ENCODE results near the gene PROM2.
"Not testable (repeated sequence)": the region's sequence is repeated elsewhere in the genome, so short reads cannot be mapped to it uniquely, and the experiment has no call there.

PROM2 gene, protein sequence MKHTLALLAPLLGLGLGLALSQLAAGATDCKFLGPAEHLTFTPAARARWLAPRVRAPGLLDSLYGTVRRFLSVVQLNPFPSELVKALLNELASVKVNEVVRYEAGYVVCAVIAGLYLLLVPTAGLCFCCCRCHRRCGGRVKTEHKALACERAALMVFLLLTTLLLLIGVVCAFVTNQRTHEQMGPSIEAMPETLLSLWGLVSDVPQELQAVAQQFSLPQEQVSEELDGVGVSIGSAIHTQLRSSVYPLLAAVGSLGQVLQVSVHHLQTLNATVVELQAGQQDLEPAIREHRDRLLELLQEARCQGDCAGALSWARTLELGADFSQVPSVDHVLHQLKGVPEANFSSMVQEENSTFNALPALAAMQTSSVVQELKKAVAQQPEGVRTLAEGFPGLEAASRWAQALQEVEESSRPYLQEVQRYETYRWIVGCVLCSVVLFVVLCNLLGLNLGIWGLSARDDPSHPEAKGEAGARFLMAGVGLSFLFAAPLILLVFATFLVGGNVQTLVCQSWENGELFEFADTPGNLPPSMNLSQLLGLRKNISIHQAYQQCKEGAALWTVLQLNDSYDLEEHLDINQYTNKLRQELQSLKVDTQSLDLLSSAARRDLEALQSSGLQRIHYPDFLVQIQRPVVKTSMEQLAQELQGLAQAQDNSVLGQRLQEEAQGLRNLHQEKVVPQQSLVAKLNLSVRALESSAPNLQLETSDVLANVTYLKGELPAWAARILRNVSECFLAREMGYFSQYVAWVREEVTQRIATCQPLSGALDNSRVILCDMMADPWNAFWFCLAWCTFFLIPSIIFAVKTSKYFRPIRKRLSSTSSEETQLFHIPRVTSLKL

DNA sequence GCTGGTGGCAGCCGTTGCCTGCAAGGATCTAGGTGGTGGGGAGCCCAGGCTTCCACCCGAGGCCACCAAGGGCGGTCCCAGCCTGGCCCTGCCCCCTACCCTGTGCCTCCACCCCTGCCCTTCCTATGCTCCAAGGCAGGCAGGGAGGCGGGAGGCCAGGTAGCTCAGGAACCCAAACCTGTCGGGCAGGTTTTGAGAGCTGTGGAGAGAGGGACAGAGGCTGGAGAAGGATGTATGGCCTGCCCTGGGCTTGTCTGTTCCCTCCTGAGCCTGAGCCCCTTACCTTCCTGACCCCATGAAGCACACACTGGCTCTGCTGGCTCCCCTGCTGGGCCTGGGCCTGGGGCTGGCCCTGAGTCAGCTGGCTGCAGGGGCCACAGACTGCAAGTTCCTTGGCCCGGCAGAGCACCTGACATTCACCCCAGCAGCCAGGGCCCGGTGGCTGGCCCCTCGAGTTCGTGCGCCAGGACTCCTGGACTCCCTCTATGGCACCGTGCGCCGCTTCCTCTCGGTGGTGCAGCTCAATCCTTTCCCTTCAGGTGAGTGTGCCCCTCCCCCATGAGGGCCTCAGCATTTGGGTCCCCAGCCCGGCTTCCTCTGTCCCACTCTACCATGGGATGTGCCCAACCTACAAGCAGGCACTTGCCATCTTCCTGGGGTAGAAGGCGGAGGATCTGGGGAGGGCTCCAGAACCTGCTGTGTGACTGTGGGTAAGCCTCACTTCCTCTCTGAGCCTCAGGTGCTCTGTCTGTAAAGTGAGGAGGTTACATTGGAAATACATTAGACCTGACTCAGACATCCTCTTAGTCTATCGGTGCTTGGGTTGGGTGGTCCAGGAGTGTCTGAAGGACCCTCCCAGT, at the start of gene PROM2:
Gene PROM2 (plus strand): TSS at position 159 of the 860 bp plus-strand sequence. CDS start 137 bp downstream, at position 296.
- no peak for DNase-seq

DNA sequence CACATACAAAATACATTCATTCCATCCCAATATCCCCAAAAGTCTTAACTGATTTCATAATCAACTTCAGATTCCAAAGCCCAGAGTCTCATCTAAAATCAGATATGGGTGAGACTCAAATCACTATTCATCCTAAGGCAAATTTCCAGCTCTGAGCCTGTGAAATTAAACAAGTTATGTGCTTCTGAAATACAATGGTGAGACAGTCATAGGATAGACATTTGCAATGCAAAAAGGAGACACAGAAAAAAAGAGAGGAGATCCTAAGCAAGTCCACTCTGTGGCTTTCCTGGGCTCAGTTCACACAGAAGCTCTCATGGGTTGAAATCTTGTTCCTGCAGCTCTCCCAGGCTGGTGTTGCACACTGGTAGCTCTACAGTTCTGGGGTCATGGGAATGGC, 48.6 kb upstream of the PROM2 start:
- DNase-seq = no peak

DNA sequence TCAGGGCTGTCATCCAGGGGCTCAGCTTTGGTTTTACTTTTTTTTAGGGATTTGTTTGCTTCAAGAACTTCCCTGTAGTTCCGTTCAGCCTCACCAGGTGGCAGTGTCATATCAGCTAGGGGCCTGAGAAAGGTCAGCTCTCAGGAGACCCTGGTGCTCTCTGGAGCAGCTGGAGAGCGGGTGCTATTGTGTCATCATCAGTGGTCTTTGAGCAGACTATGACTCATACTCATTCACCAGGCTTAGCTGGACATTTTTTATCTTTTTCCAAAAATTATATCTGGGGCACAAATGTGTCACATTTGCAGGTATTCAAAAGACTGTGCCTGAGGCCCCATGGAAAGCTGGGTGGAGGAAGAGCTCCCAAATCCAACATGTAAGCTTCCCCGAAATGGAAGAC, 42.5 kb upstream of the PROM2 start:
- no peak for DNase-seq

DNA sequence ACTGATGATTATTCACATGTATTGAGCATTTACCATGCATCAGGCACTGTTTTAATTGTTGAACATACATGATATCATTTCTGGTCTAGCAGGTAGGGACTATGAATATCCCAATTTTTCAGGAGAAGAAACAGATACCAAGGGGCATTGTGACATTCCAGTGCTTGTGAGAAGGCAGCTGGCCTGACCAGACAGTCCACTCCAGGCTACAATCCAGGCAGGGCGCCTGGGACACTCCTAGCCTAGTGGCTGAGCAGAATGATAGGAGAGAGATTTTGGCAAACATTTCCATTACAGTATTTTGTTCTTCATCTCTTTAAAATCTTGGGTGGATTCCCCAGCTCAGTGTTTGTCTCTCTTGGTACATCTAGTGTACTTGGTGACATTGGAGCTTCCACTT, 42.0 kb upstream of the PROM2 start:
- DNase-seq = no peak

DNA sequence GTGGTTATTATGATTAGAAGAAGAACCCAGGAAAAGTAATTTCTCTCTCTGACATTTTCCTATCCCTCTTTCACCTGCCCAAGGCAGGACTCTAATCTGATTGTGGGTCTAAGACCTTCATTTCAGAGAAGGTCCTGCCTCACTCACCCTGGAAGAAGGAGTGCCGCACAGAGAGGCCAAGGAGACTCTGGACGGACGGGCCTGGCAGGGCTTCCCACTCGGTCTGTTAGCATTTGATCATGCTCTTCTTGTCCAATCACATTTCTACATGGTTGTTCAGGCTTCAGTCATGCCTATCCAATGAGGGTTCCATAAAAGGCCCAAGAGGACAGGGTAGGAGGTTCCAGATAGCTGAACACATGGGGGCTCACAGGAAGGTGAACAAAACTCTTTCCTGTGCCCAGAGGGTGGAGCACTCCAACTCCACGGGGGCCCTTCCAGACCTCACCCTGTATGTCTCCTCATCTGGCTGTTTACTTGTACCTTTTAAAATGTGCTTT, 39.9 kb upstream of the PROM2 start:
- DNase-seq = no peak

DNA sequence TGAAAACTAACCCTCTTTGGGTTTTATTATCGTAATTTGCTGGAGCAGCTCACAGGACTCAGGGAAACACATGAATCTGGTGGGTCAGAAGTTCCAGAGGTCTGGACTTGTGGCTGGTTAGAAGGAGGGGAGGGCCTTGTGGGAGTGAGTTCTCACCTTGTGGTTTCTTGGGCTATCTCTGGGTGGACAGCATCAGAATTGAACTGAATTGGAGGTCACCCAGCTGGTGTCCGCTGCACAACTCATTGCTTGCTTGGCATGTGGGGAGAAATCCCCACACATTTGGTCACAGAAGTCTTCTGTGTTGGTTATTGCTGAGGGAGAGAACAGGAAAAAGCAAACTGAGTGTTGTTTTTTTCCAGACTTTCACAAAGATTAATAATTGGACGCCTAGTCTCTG, 39.4 kb upstream of the PROM2 start:
- DNase-seq = no peak

DNA sequence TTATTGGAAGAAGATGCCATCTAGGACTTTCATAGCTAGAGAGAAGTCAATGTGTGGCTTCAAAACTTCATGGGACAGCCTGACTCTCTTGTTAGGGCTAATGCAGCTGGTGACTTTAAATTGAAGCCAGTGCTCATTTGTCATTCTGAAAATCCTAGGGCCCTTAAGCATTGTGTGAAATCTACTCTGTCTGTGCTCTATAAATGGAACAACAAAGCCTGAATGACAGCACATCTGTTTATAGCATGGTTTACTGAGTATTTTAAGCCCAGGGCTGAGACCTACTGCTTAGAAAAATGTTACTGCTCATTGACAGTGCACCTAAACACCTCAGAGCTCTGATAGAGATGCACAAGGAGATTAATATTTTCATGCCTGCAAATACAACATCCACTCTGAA, 36.1 kb upstream of the PROM2 start:
- DNase-seq = no peak

DNA sequence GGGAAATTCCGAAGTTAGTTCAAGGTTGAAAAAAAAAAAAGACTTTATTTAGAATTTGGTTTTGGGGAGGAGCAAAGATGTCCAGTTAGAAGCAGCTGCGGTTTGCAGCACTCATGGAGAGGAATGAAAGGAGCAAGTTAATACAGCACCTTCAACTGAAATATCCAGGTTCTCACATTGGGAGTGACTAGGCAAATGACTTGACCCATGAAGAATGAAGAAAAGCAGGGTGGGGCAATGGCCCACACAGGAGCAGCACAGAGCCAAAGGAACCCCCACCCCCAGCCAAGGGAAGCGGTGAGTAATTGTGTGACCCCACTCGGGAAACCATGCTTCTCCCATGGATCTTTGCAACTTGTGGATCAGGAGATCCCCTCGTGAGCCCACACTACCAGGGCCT, 34.2 kb upstream of the PROM2 start:
- no peak for DNase-seq

DNA sequence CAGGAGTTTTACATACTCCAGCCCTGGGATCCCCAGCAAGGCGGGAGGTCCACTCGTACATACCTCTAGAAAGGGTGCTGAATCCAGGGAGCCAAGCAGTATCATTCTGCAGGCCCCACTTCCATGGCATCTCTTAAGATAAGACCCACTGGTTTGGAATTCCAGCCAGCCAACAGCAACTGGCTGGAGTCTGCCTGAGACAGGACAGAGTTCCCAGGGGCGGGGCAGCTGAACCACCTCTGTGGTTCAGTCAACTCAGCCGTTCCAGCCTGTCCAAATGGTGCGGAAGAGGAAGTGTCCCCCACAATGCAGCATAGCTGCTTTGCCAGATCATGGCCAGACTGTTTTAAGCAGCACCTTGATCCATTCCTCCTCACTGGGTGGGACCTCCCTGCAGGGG, 33.7 kb upstream of the PROM2 start:
- DNase-seq = no peak

DNA sequence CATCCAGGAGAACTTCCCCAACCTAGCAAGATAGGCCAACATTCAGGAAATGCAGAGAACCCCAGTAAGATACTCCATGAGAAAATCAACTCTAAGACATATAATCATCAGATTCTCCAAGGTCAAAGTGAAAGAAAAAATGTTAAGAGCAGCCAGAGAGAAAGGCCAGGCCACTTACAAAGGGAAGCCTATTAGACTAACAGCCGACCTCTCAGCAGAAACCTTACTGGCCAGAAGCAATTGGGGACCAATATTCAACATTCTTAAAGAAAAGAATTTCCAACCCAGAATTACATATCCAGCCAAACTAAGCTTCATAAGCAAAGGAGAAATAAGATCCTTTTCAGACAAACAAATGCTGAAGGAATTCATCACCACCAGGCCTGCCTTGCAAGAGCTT, 32.2 kb upstream of the PROM2 start:
- not testable (repeated sequence) for DNase-seq

DNA sequence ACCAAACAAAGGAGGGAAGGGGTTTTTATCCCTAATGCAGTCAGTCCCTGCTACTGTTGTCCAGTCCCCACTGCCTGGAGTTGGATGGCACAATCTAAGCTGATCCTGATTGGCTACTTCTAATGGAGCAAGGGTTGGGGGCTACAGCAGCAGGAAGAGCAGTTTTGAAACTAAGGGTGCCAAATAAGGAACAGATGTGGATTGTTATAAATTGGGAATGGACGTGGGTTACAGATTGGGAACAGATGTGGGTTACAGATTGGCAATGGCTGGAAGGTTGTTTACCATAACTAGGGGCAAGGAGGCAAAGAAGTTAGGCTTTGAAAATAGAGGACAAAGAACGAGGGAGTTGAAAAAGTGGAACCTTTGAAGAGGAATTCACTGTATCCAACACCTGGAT, 16.0 kb upstream of the PROM2 start:
- no peak for DNase-seq

DNA sequence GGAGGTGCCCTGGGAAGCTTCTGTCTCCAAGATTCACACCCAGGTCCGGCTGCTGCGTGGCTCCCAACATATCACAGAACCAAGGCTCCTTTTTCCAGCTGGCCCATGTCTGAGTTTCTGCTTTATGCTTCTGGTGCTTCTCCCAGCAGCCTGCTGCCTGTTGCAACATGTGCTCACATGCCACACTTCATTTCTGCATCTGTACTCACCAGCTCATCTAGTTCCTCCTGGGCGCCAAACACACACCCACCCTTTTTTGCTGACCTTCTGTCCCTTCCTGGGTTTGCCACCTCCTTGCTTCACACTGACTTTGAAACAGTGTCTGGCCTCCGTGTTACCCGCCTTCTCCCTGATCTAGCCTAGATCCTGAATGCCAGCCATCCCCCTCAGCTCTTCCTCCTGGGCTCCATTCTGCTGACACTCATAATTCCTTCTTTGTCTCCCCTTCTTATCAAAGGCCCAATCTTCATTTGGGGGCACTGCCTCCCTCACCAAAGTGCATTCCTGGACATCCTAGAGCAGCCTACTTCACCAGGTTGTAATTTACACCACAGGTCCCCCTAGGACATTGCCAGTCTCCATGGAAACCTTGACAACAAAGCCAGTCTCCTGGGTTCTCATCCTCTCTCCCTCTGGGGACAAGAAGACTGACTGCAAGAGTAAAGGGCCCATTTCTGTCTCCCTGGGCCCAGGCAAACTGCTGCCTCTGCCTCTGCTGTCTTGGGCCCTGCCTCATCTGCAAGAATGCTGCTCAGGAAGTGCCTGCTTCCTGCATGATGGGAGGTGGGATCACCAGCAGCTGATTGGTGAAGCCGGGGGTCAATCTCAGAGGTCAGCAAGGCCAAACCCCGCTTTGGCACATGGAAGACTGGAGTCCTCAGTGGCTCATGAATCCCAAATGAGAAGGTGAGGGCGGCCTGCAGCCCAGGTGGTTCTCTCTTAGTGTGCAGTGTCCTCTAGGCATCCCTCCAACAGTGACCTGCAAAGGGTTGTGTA, 13.9 kb upstream of the PROM2 start:
- no peak for DNase-seq

DNA sequence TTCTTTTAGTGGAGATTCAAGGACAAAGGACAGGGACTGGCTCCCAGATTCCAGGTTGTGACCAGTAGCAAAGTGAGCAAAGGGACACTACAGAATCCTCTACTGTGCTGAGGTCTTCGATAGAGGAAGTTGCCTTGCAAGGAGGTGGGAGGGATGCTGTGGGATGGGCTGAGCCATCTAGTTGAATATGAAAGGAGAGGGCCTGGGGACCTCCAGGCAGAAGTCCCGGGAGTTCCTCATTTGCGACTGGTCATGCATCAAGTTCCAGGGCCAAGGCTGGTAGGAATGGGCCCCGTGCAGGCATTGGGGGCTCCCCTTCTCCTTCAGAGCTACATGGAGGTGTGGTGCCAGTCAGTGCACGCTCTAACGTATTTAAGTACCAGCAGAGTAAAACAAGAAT, 12.6 kb upstream of the PROM2 start:
- DNase-seq = no peak

DNA sequence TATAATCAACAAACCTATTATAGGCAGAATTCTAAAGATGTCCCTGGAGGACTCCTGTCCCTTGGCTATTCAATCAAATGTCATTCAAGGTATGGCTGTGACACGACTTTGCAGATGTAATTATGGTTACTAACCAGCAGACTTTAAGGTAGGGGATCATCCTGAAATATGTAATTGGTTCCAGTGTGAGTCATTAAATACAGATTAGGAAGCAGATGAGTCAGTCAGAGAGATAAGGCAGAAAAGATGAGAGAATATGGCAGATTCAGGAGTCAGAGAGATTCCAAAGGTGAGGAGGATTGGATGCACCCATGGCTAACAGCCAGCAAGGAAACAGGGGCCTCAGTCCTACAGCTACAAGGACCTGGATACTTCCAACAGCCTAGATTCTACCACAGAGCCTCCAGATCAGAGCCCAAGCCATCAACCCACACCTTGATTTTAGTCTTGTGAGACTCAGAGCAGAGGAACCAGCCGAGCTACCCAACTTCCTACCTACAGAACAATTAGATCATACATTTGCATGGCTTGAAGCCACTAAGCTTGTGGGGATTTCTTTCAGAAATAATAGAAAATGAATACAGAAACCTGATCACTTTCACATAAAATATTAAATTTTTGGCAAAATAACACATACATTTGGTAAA, 11.2 kb upstream of the PROM2 start:
- no peak for DNase-seq

DNA sequence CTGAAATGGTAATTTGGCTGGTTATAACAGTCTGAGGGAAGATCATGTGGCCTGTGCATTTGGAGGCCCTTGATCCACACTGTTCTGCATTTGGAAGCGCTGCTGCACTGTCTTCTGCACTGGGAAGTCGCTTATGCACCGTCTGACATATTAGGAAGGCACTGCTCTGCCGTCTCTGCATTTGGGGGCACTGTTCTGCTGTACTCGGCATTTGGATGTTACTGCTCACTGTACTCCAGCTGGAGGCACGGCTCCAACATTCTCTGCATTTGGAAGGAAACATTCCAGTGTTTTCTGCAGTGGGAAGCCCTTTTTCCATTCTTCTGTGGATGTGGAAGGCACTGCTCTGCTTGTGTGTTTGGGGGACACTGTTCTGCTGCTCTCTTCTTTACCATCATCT, 9.6 kb upstream of the PROM2 start:
- no peak for DNase-seq

DNA sequence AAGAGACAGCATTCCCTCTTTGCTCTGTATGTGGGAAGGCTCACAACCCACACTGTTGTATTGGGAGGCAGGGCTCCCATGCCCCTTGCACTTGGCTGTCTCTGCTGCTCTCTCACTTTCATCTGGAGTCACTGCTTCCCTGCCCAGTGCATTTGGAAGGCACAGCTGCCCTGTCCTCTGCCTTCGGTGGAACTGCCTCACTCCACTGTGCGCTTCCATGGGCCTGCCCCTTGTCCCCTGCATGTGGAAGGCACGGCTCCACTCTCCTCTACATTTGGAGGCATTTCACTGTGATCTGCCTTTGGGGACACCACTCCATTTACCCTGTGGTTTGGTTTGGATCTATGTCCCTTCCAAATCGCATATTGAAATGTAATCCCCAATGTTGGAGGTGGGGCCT, 9.1 kb upstream of the PROM2 start:
- DNase-seq = no peak

DNA sequence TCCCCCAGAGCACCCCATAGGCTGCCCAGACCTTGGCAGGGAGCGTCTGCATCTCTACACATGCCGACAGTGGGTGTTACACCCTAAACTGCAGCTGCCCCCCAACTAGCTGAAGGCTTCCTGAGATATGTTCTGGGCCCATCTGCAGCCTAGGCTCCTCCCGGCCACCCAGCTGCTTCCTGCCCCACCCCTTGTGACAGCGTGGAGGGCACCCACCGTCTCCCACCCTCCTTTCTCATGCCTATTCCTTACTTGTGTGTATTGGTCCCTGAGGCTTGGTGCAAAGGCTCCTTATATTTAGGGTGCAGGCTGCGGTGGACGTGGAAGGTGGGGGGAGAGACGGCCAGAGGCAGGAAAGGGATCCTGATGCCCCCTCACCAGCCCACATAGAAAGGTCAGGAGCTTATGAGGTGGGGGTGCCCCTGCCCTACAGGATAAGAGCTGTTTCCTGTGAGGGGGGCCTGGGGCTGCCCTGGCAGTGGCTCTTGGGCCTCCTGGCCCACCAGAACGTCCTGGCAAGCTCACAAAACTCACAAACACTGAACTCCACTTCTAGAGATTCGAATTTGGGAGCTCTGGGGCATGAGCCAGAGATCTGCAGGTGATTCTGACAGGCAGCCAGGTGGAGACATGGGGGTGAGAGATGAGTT, 7.3 kb upstream of the PROM2 start:
- no peak for DNase-seq

DNA sequence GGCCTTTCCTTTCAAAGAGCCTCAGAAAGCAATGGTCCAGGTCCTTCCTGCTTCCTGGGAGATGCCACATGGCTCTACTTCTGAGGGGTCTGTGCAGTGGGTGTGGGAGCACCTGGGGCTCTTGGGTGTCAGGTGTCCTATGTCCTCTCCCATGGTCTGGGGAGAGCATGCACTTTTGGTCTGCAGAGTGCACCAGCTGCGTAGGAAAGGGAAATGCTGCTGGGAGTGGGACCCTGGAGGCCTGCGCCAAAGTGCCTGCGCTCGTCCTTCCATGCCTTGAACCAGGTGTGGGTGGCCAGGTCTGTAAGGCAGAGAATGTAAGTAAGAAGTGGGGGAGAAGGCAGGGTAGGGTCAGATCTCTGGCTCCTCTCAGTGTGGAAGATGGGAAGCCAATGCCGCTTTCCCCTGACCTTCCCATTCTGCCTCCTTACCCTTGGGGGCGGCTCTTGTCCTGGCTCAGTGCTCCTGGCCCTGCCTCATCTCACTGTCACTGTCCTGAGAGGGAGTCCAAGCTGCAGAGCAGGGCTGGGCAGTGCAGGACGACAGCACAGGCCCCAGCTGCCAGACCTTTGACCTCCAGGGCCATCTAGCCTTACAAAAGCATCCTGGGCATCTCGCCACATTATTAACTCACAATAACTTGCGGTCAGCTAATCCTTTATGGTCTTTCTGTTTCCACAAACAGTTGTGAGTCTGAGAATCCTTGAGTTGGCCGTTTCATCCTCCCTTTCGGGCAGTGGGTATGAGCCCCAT, 6.6 kb upstream of the PROM2 start:
- DNase-seq = no peak

DNA sequence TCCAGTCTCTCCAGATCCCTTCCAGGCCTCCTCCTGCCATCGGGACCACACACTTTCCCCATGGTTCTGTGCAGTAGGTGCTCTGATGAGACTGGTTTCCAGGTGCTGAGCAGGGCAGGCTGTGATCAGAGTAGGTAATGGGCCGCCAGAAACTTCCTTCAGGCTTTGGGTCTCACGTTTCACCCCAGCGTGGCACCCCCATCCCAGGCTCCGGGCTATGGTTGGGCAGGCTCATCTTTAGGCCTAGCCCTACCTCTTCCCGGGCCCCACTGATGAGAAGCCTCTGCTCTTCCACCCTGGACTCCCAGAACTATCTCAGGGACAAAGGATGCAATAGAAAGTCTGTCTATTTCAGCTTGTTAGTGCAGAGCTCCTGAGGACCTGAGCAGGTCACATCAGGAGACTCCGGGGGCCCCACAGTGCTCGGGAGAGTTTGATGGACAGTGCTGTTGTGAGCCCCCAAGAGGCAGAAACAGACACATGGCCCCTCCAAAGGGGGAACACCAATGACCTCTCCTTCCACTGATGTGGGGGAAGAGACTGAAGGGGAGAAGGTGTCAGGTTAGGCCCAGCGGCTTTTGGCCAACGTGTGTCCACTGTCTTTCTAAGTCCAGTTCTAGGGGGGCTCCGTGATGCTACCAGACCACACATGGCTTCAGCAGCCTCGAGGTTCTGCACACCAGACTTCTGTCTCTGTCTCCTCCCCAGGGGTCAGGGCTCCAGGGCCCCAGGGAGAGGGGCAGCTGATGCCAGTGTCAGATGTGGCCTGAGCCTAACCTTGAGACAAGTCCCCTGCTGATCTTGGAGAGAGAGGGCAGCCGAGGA, 5.8 kb upstream of the PROM2 start:
- no peak for DNase-seq
